Muscle layer of duodenum (tissue), 2 donors: ENCODE measurements around the gene KRTAP5-1.
A peak's percentile ranks its signal among the peaks of the same experiment; 100 is the strongest.

Experiments
- H3K27ac ChIP-seq: one replicate; pipeline ENCODE4 v1.7.0; 2013; ENCODE audit warnings: mild to moderate bottlenecking, low read length
- H3K27me3 ChIP-seq: one replicate; pipeline ENCODE4 v1.7.0; 2013; ENCODE audit warnings: low read depth, mild to moderate bottlenecking, control low read depth, low read length
- H3K36me3 ChIP-seq, 2 donors: one replicate each; pipeline ENCODE4 v1.7.0; 2013; ENCODE audit warnings: low read length in 2 of 2, control low read depth in 1 of 2, mild to moderate bottlenecking in 1 of 2; ENCODE audit not compliant: insufficient read depth in 2 of 2, control insufficient read depth in 1 of 2
- H3K4me1 ChIP-seq, 2 donors: one replicate each; pipeline ENCODE4 v1.7.0; 2013; ENCODE audit warnings: low read length in 2 of 2, mild to moderate bottlenecking in 2 of 2, control low read depth in 1 of 2, moderate library complexity in 1 of 2; ENCODE audit not compliant: insufficient read depth in 2 of 2, control insufficient read depth in 1 of 2
- H3K4me3 ChIP-seq, 2 donors: one replicate each; pipeline ENCODE4 v1.7.0; 2013; ENCODE audit warnings: low read length in 2 of 2, low read depth in 1 of 2, mild to moderate bottlenecking in 1 of 2
- H3K9me3 ChIP-seq, 2 donors: one replicate each; pipeline ENCODE4 v1.7.0; 2013; ENCODE audit warnings: low read length in 2 of 2, control low read depth in 1 of 2, mild to moderate bottlenecking in 1 of 2; ENCODE audit not compliant: control insufficient read depth in 1 of 2
- donor health status: healthy.

The KRTAP5-1 gene

GRCh38 chr11:1557904-1558774, 26.9 kb downstream of the KRTAP5-1 start:
- H3K27ac ChIP-seq = peak overlapping the region; percentile 72
- no peaks in the 10 kb centered on the region for H3K27me3 ChIP-seq
- H3K4me3 ChIP-seq = peak overlapping the region in 1 of 2 donors; percentile 43
- H3K4me1 ChIP-seq = peaks cover 5 to 23% of the 10 kb centered on the region in 2 donors
- H3K36me3 ChIP-seq = peaks cover 0 to 11% of the 10 kb centered on the region in 2 donors
- no peaks in the 10 kb centered on the region for H3K9me3 ChIP-seq

GRCh38 chr11:1557051-1557884, 27.8 kb downstream of the KRTAP5-1 start:
- Histone ChIP-seq H3K27ac (peak overlapping the region; percentile 36), H3K4me1 (peaks cover 5 to 29% of the 10 kb centered on the region in 2 donors), H3K27me3 (no peaks in the 10 kb centered on the region), H3K9me3 (no peaks in the 10 kb centered on the region), H3K4me3 (no peak overlapping the region), H3K36me3 (peaks cover 0 to 6% of the 10 kb centered on the region in 2 donors)

GRCh38 chr11:1556278-1556902, 28.7 kb downstream of the KRTAP5-1 start:
- no peaks in the 10 kb centered on the region for H3K36me3 ChIP-seq
- H3K4me3 ChIP-seq = no peak overlapping the region
- H3K27me3 ChIP-seq = no peaks in the 10 kb centered on the region
- H3K27ac ChIP-seq = no peak overlapping the region
- peaks cover 5 to 30% of the 10 kb centered on the region in 2 donors for H3K4me1 ChIP-seq
- H3K9me3 ChIP-seq = no peaks in the 10 kb centered on the region

- Histone ChIP-seq H3K4me1 (peaks cover 5 to 30% of the 10 kb centered on the region in 2 donors), H3K36me3 (no peaks in the 10 kb centered on the region), H3K4me3 (no peak overlapping the region), H3K9me3 (no peaks in the 10 kb centered on the region), H3K27me3 (no peaks in the 10 kb centered on the region), H3K27ac (no peak overlapping the region)
Measured at GRCh38 chr11:1555713-1556153, 29.4 kb downstream of the KRTAP5-1 start.

- H3K27ac ChIP-seq = no peak overlapping the region
Measured at GRCh38 chr11:1554981-1555712, 29.9 kb downstream of the KRTAP5-1 start.

GRCh38 chr11:1553808-1554594, 31.1 kb downstream of the KRTAP5-1 start:
- Histone ChIP-seq H3K9me3 (no peaks in the 10 kb centered on the region), H3K27ac (no peak overlapping the region), H3K4me1 (peaks cover 5 to 17% of the 10 kb centered on the region in 2 donors), H3K36me3 (no peaks in the 10 kb centered on the region), H3K4me3 (no peak overlapping the region), H3K27me3 (no peaks in the 10 kb centered on the region)

More at GRCh38 chr11:1554981-1555712, 29.9 kb downstream of the KRTAP5-1 start:
- Histone ChIP-seq H3K4me3 (no peak overlapping the region), H3K27me3 (no peaks in the 10 kb centered on the region), H3K36me3 (no peaks in the 10 kb centered on the region), H3K9me3 (no peaks in the 10 kb centered on the region), H3K4me1 (peaks cover 5 to 27% of the 10 kb centered on the region in 2 donors)

GRCh38 chr11:1549338-1550330, 35.4 kb downstream of the KRTAP5-1 start:
- H3K4me3 ChIP-seq = no peak overlapping the region
- no peak overlapping the region for H3K27ac ChIP-seq
- peaks cover 5% of the 10 kb centered on the region for H3K27me3 ChIP-seq
- peaks cover 0 to 31% of the 10 kb centered on the region in 2 donors for H3K4me1 ChIP-seq
- no peaks in the 10 kb centered on the region for H3K36me3 ChIP-seq
- no peaks in the 10 kb centered on the region for H3K9me3 ChIP-seq

GRCh38 chr11:1548221-1549070, 36.6 kb downstream of the KRTAP5-1 start:
- H3K9me3 ChIP-seq = no peaks in the 10 kb centered on the region
- peaks cover 0 to 31% of the 10 kb centered on the region in 2 donors for H3K4me1 ChIP-seq
- H3K27ac ChIP-seq = no peak overlapping the region
- H3K27me3 ChIP-seq = peaks cover 5% of the 10 kb centered on the region
- H3K4me3 ChIP-seq = peak overlapping the region; percentile 26 to 37
- no peaks in the 10 kb centered on the region for H3K36me3 ChIP-seq
